ENCODE measurements around the gene KNDC1.

KNDC1 gene

GRCh38 chr10:133195096-133195495 lies 35.1 kb downstream of the KNDC1 start:
- no peak for DNase-seq

- no peak for DNase-seq
These were observed 35.6 kb downstream of the KNDC1 start for GRCh38 chr10:133195611-133196010.

GRCh38 chr10:133196221-133196915 lies 36.3 kb downstream of the KNDC1 start:
- no peak for DNase-seq

GRCh38 chr10:133196936-133197758 lies 37.1 kb downstream of the KNDC1 start:
- no peak for DNase-seq

- no peak for DNase-seq
These were observed 37.8 kb downstream of the KNDC1 start for GRCh38 chr10:133197786-133198185.

GRCh38 chr10:133198206-133198605 lies 38.2 kb downstream of the KNDC1 start:
- no peak for DNase-seq

- no peak for DNase-seq
These were observed 38.8 kb downstream of the KNDC1 start for GRCh38 chr10:133198621-133199487.

- DNase-seq: no peak
These were observed 39.5 kb downstream of the KNDC1 start for GRCh38 chr10:133199488-133199885.

GRCh38 chr10:133199992-133200611 lies 40.1 kb downstream of the KNDC1 start:
- DNase-seq: no peak

GRCh38 chr10:133200621-133201031 lies 40.6 kb downstream of the KNDC1 start:
- no peak for DNase-seq

- no peak for DNase-seq
These were observed 41.3 kb downstream of the KNDC1 start for GRCh38 chr10:133201151-133201947.

GRCh38 chr10:133201948-133202725 lies 42.1 kb downstream of the KNDC1 start:
- no peak for DNase-seq

GRCh38 chr10:133202778-133203651 lies 43.0 kb downstream of the KNDC1 start:
- no peak for DNase-seq

- no peak for DNase-seq
These were observed 43.7 kb downstream of the KNDC1 start for GRCh38 chr10:133203652-133204195.

GRCh38 chr10:133204226-133205015 lies 44.4 kb downstream of the KNDC1 start:
- DNase-seq: no peak

- DNase-seq: no peak
These were observed 45.1 kb downstream of the KNDC1 start for GRCh38 chr10:133205146-133205545.

- DNase-seq: no peak
These were observed 46.5 kb downstream of the KNDC1 start for GRCh38 chr10:133206356-133207040.

GRCh38 chr10:133207041-133207600 lies 47.1 kb downstream of the KNDC1 start:
- DNase-seq: no peak

Data from activated effector memory CD4-positive, alpha-beta T cell treated with Interleukin-2 at 50 U/mL for 16 hours (primary cell).